GM06990 (cell line): Measurements from ENCODE around the gene DGKA.
A peak's percentile ranks its signal among the peaks of the same experiment; 100 is the strongest.

Experiments used
- DNase-seq: peaks from one replicate; pipeline ENCODE4 v3.0.0-alpha.2; 2011; ENCODE audit not compliant: insufficient read length; ENCODE audit errors: extremely low read depth
- H3K27me3 ChIP-seq: replicated peaks from 2 replicates; pipeline ENCODE4 v1.6.0; 2011; ENCODE audit warnings: low read length; ENCODE audit not compliant: control insufficient read depth, insufficient read depth
- H3K36me3 ChIP-seq: 2 replicates; pipeline ENCODE4 v1.5.1; 2011; ENCODE audit warnings: low read length; ENCODE audit not compliant: control insufficient read depth, insufficient read depth
- H3K4me3 ChIP-seq: replicated peaks from 2 replicates; pipeline ENCODE4 v1.5.1; 2011; ENCODE audit warnings: low read depth, mild to moderate bottlenecking, control low read depth, low read length
- TF ChIP-seq, protein P1 (sequence below): IDR thresholded peaks from 2 replicates; pipeline ENCODE4 v1.5.1; 2011; ENCODE audit warnings: low read length, control low read depth, mild to moderate bottlenecking, inconsistent platforms; ENCODE audit not compliant: insufficient read depth, poor library complexity, severe bottlenecking

Gene DGKA

DNA sequence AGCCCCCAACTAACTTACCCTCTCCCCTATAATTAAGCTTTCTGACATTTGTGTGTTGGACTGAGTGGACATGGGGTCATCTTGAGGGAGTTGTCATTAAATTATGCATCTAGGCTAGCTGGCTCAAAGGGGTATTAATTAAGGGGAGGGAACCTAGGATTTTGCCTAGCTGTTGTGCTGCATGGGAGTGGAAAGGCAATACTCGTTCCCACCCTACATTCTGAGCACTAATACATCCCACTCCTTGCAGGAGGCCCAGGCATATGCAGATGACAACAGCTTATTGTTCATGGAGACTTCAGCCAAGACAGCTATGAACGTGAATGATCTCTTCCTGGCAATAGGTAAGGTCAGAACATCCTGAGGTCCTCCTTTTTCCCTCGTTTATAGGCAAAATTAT is 60.1 kb downstream of the DGKA start:
- Histone ChIP-seq H3K4me3 (no peak overlapping the region), H3K27me3 (no peaks in the 10 kb centered on the region), H3K36me3 (peaks cover 29% of the 10 kb centered on the region)
- TF ChIP-seq, protein P1, sequence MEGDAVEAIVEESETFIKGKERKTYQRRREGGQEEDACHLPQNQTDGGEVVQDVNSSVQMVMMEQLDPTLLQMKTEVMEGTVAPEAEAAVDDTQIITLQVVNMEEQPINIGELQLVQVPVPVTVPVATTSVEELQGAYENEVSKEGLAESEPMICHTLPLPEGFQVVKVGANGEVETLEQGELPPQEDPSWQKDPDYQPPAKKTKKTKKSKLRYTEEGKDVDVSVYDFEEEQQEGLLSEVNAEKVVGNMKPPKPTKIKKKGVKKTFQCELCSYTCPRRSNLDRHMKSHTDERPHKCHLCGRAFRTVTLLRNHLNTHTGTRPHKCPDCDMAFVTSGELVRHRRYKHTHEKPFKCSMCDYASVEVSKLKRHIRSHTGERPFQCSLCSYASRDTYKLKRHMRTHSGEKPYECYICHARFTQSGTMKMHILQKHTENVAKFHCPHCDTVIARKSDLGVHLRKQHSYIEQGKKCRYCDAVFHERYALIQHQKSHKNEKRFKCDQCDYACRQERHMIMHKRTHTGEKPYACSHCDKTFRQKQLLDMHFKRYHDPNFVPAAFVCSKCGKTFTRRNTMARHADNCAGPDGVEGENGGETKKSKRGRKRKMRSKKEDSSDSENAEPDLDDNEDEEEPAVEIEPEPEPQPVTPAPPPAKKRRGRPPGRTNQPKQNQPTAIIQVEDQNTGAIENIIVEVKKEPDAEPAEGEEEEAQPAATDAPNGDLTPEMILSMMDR, result no peak
- no peak for DNase-seq

DNA sequence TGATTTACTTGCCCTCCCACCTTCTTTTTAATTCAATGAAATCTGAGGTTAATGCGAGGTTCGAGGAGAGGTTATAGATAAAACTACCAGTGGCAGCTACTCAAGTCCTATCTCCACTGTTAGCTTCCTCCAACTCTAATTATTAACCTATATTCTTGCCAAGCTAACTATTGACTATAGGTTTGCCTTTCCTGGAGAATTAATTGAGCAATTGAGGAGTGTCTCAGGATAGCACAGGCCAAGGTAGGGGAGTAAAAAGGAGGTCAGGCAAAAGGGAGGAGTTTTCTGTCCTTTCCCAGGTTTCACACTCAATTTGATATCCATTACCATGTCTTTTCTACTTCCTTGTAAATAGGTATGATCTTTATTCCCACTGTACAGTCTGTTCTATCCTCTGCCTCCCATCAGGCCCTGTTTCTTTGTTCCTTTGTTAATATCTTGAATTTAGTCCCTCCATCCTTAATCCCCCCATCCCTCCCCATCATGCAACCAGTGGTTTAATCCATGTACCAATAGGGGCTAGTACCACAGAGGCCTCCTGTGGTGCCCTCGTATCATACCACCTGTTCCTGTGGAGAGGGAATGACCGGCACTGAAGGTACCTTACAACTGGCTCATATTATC is 62.4 kb downstream of the DGKA start:
- H3K36me3 ChIP-seq, result peaks cover 25% of the 10 kb centered on the region
- TF ChIP-seq, protein P1, result no peak

DNA sequence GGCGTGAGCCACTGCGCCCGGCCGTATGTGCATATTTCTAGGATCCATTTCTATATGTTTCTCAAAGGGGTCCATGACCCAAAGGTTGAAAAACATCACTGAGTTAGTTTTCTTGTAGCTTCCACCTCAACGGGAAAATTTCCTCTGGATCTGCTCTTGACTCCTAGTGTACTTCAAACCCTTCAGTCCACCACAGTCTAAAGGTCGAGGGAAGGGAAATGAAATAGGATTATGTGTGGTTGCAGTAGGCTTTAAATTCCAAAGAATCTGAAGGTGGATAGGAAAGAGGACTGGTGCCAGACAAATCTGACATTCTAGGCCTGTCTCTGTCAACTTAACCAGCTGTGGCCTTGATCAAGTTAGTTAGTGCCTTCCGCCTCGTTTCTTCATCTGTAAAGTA is 64.4 kb downstream of the DGKA start:
- peaks cover 20% of the 10 kb centered on the region for H3K36me3 ChIP-seq
- no peak overlapping the region for H3K4me3 ChIP-seq
- DNase-seq, result no peak
- H3K27me3 ChIP-seq, result no peaks in the 10 kb centered on the region
- TF ChIP-seq, protein P1, result no peak

More for the DNA sequence above, 62.4 kb downstream of the DGKA start:
- H3K4me3 ChIP-seq, result no peak overlapping the region
- H3K27me3 ChIP-seq, result no peaks in the 10 kb centered on the region
- no peak for DNase-seq

DNA sequence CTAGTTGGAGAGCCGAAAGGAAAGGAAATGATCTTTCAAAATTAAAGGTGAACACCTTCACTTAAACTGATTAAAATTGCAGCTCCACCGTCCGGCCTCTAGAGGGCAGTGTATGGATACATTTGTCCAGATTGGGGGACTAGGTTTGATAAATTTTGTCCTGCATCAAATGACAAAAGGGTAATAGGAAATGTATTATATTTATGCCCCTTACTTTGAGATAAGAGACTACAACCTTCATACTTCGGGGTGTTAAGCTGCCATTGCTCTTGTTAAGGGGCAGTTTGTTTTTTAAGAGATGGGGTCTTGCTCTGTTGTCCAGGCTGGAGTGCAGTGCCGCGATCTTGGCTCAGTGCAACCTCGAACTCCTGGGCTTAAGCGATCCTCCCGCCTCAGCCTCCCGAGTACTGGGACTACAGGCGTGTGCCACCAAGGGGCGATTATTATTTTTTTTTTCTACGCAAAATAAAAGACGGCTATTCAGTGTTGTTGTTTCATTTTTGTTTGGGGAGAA is 65.3 kb downstream of the DGKA start:
- TF ChIP-seq, protein P1, result peak; percentile 84
- Histone ChIP-seq H3K36me3 (peaks cover 15% of the 10 kb centered on the region), H3K27me3 (no peaks in the 10 kb centered on the region), H3K4me3 (peak overlapping the region; percentile 82)
- DNase-seq, result no peak

DNA sequence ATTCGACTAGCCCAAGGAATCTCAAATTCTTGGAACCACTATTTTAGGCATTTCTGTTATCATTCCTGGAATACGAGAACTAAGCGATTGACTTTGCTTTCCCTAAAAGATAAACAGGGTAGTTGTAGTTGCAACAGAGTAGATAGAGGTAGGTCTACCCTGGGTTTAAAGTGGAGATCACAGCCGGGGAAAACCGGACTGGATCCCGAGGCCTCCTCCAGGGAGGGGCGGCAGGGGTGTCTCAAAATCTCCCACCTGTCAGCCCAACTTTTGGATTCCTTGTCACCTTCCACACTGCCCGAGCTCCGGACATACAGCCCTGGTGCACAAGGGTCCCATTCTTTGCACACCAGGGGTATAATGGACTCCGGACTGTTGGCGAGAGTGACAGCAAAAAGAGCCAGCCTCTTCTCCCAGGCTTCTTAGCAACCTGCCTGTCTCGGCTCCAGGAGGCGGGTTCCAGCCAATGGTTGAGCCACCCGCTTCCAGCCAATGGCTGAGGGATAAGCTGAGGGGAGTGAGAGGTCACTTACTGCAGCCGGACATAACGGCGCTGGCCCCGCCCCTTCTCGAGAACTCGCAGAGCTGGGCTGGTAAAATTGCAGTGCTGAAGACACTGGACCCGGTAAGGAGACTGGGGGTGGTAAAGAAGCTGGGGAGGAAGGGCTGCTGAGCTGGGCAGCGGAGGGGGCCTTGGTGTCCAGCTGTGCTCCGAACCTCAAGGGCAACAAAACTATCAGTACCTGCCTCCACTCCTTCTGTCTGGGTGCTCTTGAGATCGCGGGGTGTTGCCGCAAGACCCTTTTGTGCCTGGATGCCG is 66.0 kb downstream of the DGKA start, which contains the start of gene SUOX:
SUOX (plus strand) TSS at position 562 of the 820 bp plus-strand sequence. CDS start 4,946 bp downstream, outside the sequence.
- peak; percentile 84 for DNase-seq
- peaks cover 15% of the 10 kb centered on the region for H3K36me3 ChIP-seq
- no peaks in the 10 kb centered on the region for H3K27me3 ChIP-seq
- TF ChIP-seq, protein P1, result no peak
- H3K4me3 ChIP-seq, result peak within 1 kb of the TSS; percentile 82
